ENCODE data around the gene CD82.

DNA sequence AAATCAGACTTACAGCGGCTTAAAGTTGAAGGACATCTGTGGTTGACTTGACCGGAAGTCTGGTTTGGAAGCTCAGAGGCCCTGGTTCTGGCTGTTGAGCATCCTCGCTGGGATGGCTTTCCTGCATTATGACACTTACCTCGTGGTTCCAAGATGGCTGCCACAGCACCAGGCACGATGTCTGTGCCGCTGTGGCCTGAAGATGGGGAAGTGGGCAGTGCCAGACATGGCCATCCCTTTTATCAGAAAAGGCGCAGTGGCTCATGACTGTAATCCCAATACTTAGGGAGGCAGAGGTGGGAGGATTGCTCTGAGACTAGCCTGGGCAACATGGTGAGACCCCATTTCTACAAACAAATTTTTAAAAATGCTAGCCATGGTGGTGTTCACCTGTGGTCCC is 40.5 kb downstream of the CD82 start:
- no peak for TF ChIP-seq EZH2 (IDR thresholded peaks at IDR 0.05; ENCODE audit: insufficient read depth, poor library complexity, severe bottlenecking)
- TF ChIP-seq EZH2phosphoT487 (IDR thresholded peaks at IDR 0.05; ENCODE audit: insufficient read depth, low read depth), result no peak

Measured in GM23248 (cell line).